NB4 (cell line): Measurements from ENCODE around the gene ADSS1.

Experiments used
- CTCF ChIP-seq: IDR thresholded peaks from one replicate; pipeline ENCODE4 v1.5.1; 2012; ENCODE audit warnings: low read depth, low read length
- POLR2A ChIP-seq: IDR thresholded peaks from 2 replicates; pipeline ENCODE4 v1.6.1; 2011; ENCODE audit warnings: mild to moderate bottlenecking; ENCODE audit not compliant: insufficient read length; ENCODE audit errors: extremely low read depth

- TF ChIP-seq CTCF (no peak), POLR2A (no peak)
Observed at GRCh38 chr14:104734991-104735779, 11.2 kb downstream of the ADSS1 start.
